NCI-H2196 (cell line): Measurements from ENCODE around the gene SYNPR.
"Not testable (repeated sequence)": the region's sequence is repeated elsewhere in the genome, so short reads cannot be mapped to it uniquely, and the experiment has no call there.

ENCODE experiments used
- DNase-seq: peaks from one replicate; lab custom pipeline; 2025; ENCODE audit not compliant: unreplicated experiment; lab: John Stamatoyannopoulos, UW

SYNPR gene

DNA sequence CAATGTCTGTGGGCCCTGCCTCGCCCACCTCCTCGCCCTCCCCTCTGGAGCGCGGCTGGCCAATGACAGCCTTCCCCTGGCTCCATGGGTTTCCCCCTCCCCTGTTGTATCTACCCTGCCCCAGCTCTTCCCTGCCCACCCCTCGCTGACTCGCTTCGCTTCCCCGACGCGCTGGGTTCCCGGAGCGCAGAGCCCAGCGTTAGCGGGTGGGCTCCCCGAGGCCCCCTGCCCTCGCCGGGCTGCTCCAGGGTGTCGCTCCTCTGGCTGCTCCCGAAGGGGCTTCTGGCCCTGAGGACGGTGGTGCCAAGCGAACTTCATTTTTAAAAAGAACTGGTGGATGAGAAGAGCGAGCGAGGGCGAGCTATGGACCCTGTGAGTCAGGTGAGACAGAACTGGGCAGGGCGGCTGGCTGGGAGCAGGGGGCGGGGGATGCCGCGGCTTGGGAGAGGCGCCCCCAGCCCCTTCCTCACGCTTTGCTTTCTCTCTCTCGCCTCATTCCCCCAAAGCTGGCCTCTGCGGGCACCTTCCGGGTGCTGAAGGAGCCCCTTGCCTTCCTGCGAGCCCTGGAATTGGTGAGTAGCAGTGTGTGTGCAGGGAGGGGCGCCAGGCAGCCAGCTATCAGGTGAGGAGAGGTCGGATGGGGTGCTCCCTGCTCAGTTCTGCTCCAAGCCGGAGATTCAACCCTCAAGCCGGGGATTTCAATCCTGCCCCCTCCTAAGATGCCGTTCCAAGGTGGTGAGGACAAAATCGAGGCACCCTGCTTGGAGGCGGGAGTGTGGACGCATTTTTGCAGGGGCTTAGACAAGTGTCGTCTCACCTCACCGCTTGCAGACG, at the start of gene SYNPR:
TSS of gene SYNPR (plus strand) at position 138 of the 834 bp plus-strand sequence.
- DNase-seq: no peak

DNA sequence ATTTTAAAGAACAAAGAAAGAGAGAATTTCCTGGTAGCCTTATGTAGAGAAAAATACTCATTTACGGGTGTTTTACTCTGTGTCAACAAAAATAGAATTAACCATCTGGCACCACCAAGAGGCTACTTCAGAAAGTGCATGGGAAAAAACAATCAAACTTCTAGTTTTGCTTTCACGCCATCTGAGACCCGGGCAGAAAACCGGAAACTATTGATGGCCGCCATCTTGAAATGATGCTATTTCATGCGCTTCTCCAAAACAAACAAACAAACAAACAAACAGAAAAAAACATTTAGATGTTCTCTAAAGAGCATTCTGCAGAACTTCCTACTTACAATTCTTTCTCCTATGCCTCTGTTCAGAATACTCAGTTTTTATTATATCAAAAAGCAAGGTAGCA, 49.4 kb upstream of the SYNPR start:
- DNase-seq: peak; percentile 7

DNA sequence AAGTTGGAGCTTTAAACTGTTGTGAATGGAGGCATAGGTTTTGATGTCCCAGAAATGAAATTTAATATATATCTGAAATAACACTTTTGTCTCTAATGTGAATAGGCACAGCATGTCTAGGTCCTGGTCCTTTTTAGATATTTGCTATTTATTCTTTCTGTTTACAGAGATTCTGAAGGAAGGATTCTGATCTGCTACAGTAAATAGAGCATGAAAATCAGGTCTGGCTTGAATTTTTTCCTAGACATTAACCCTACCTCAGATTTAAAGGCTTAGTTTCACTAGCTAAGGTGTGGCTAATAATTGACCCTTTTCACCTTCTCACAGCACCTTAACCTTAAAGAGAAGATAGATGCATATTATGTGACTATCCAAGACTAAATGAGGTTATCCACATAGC, 48.0 kb upstream of the SYNPR start:
- no peak for DNase-seq

DNA sequence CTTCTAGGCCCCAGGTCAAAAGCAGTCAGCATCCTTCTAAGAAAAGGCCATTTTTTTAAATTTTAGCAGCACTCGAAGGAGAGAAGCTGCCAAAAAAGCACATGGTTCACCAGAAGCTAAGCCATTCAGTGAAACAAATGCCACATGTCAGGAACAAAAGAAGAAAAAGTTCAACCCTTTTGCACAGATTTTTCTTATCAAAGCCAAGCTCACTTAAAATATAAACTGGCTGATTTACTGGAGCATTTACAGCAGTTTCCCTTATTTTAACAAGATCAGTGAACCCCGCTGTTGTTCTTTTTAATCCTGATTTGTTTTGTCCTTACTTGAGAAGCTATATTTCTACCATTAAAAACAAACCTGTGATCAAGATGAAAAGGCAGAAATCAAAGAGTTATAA, 46.5 kb upstream of the SYNPR start:
- no peak for DNase-seq

DNA sequence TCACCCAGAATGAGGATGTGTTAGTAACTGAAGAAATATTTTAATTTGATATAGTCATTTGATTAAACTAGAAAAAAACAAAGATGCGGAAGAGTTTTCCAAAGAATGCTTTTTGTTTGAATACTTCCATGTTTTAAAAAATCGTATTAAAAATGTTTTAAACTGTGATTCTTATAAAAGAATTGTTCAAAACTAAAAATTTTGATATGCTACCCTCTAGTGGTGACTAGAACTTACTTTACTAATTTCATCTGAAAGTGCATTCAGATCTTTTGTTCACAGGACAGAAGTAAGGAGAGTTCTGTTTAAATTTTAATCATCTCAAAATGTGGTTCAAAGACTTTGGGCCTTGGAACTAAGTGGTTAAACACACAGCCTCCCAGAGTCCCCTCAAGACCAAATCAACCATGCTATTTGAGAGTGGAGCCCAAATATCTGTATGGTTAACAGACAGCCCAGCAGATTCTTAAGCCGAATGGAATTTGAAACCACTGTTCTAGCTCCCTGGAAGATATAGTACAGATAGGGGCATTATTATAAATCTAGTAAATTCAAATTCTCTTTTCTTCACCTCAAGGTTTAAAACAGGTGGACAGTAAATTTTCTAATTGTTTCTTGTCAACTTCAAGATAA, 45.2 kb upstream of the SYNPR start:
- DNase-seq: no peak

DNA sequence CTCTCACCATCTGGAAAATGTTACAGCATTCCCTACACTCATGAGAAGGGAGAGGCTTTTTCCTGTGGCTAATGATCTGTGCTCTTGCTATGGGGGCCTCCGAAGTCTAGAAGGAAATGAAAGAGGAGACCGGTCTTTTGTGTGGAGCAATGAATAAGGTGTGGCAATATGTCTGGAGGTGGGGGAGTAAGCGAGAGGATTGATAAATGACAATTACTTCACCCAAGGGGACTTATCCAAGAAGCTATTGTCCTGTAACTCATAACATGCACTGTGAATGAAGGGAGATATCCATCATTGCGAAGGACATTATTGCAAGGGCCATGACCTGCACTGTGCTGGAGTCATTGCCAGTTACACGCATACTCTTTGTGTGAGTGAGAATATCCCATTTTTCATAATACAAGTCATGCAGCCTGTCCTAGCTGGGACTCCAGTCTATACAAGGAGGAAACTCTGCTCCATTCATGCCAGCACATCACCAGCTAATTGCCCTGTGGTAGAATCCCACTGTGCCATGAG, 37.7 kb upstream of the SYNPR start:
- no peak for DNase-seq

DNA sequence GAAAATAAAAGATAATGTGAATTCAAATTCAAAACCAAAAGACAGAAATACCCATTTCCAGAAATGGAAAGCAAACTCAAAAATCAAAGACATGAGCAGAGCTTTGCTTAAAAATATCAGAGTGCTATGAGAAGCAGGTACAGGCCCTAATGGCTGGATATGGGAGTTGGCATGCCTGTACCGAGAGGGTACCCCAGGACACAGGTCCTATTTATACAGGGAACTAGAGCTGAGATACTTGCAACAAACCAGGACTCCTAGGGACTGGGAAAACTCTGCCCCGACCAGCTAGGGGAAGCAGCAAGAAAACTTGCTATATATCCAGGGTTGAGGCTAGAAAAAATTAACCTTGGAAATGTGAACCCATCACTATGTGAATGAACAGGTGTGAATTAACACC, 36.0 kb upstream of the SYNPR start:
- no peak for DNase-seq

DNA sequence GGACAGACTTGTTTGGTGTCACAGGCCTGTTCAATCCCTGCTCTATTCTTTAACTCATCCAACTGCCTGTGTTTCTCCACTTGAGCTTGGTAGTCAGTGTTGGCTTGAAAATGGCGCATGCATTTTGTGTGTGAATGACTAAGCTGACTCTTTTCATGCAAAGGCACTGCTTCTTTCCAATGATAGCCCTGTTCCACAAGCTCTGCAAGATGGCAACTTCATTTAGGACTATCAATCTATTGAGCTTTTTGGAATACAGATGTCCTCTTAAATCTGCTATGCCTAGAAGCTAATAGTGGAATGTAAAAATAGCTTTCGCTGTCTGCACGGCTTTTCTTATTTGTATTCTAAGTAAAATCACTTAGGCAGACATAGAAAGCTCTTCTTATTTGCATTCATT, 33.6 kb upstream of the SYNPR start:
- DNase-seq: no peak

DNA sequence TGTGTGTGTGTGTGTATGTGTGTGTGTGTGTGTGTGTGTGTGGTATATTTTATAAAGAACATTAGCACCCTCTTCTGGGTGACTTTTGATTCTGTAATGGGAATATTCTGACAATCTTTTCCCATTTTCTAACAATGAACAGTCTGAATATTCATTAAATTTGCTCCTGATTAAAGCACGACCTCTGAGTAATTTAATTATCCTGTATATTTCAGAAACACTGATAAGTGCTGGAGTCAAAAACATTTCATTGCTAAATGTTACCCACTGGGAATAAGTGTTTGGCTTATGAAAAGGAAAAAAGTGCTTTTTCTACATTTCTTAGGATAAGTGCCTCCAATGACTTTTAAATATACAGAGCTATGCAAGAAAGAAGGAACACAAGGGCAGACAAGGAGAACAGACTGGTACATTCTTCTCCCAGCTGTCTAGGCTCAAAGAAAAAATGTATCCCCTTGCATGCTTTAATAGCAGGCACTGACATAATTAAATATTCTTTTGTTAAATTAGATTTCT, 32.3 kb upstream of the SYNPR start:
- DNase-seq: no peak

DNA sequence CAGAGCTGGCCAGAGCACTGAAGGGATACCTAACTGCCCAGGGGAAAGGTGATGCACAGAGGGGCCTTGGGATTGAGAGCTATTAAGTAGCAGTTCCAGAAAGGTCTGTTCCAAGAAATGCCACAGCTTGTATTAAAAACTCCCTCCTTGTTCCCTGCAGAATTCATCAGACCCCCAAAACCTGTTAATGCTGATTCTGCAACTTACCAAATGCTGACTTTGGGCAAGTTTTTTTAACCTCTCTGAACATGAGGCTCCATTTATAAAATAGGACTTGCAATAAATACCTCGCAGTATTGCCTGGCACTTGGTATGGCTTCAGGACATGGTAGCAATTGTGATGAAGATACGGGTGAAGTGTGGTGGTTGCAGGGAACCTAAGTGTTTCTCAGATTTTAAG, 30.1 kb upstream of the SYNPR start:
- DNase-seq: no peak

DNA sequence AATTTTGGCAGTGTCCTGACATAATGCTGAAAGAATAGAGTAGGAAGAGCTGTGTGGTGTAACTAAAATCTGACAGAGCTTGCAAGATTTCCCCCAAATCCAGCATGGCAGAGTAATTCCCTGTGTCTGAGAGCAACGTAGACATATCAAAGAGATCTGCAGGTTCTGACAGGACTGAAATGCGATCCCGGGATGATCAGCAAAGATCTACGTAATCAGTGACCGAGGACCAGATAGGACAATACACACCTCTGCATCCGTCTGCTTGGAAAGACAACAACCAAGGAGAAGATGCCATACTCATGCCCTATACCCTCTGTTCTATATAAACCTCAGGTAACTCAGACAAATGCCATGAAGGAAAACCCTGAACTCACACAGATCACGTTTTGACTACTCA, 26.6 kb upstream of the SYNPR start:
- no peak for DNase-seq

DNA sequence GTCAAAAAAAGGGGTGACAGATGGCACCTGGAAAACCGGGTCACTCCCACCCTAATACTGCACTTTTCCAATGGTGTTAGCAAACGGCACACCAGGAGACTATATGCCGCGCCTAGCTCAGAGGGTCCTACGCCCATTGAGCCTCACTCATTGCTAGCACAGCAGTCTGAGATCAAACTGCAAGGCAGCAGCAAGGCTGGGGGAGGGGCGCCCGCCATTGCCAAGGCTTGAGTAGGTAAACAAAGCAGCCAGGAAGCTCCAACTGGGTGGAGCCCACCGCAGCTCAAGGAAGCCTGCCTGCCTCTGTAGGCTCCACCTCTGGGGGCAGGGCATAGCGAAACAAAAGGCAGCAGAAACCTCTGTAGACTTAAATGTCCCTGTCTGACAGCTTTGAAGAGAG, 22.3 kb upstream of the SYNPR start:
- DNase-seq: not testable (repeated sequence)

DNA sequence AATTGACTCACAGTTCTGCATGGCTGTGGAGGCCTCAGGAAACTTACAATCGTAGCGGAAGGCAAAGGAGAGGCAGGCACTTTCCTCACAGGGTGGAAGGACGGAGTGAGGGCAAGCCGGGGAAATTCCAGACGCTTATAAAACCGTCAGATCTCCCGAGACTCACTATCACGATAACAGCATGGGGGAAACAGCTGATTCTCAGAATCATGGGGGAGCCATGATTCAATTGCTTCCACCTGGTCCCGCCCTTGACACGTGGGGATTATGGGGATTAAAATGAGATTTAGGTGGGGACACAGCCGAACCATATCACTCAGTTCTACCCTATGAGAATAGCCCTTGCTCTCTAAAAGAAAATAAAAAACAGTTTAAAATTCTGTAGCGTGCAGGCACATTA, 13.4 kb upstream of the SYNPR start:
- DNase-seq: no peak

DNA sequence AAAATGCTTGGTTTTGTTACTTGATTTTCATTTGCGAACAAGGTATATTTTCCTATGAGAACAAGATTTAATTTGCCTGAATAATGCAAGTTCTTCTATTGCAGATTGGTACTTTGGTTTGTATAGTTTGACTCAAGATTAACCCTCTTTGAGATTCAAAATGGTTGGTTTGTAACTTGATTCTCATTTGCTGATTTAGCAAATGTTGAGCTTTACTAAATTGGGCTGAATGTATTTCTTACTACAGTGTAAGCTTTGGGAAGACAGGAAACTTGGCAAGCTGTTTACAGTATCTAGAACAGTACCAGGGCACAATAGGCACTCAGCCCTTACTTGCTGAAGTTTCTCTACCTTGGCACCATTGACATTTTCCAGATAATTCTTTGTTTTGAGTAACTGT, 3.7 kb upstream of the SYNPR start:
- DNase-seq: no peak

DNA sequence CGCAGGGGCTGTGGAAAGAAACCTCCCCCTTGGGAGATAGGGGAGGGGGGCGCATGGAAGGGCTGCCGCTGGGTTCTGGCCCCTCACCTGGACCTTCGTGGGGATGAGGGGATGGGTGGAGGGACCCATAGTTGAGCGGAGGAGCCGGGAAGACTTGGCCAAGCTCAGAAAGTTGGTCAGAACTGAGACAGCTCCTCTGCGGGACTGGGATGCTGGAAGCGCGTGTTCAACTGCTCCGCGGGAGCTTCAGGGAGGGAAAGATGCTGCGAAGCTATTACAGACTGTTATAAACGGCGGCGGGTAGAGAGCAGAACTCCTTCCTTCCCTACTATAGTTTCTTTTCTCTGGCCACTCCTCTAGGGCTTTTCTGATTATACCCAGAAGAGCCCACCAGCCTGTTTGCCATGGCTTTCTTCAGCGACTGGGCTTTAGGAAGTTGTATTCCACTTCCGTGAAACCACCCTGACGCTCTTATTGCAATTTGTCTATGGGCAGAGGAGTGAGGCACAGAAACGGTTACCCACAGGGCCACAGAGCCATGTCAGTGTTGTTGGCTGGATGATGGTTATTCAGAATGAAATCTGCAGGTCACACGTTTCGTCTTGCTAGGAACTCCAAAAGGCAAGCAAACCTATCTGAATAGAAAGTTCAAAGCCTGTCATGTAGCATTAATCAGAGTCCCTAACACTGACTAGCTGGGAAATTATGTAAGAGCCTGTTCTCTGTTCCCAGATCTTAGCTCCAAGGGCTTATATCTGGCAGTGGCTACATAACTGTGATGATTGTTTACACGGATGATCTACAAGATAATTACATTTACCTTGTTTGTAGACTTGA, 1.1 kb downstream of the SYNPR start:
- DNase-seq: no peak

DNA sequence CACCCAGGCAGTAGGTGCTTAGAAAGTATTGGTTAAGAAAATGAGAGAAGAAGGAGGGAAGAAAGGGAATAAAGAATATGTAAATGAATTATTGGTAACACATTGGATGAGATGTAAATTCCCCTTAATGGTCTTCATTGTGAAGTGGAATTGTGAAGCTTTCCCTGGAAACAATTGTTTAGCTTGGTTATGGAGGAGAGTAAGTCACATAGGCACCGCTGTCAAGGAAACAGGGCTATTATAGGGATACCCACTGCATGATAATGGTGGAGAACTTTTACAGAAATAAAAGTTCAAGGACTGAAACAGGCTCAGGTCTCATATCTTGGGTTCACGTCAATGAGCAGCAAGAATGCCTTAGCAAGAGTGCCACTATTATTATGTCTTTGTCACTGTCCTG, 9.5 kb downstream of the SYNPR start:
- no peak for DNase-seq

DNA sequence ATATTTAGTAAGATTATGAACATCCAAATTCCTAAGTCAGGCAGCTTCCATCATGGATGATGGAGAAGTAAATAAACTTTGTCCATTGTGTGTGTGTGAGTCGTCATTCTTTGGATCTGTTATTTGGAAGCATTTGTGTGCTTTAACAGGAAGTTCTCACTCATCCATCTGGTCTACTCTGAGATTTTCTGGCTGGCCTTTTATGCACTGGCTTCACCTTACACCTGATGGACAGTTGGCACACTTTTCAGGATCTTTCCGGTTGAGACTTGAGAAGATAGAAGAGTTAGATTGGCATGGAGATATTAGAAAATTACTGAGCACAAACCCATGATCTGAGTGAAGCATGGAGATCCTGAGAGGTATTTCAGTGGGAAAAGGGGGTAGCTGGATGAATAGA, 12.6 kb downstream of the SYNPR start:
- DNase-seq: no peak

DNA sequence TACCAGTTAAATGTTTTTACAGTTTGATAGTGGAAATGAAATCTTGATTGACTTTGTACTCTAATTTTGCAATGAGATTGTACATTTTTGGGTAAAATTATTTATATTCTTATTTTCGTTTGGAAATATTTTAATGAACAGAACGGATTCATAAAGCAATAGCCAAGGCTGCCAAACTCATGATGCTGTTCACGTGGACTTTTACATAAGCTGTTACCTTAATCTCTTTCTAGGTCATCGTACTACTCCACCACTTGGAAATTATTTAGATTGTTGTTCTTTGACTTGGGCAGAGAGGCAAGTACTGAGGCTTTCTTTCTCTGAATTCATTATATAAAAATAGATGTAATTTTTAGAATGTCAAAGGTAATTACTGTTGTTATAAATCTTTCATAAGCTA, 16.2 kb downstream of the SYNPR start:
- no peak for DNase-seq

DNA sequence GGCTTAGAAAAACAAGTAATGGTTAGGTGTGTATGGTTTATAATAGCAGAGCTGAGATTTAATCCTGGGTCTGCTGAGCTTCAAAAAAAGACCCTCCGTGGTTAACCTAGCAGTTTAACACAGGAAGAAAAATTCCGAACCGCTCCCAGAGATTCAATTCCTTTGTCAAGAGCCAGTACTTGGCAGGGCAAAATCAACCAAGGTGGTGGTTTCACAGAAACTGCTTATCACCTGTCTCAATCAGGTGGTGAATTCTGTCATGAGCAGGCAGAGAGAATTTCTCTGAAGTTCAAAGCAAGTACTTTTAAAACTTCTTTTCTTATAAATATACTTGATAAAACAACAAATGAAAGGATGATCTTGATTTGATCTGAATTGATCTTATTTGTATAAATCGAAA, 17.2 kb downstream of the SYNPR start:
- no peak for DNase-seq

DNA sequence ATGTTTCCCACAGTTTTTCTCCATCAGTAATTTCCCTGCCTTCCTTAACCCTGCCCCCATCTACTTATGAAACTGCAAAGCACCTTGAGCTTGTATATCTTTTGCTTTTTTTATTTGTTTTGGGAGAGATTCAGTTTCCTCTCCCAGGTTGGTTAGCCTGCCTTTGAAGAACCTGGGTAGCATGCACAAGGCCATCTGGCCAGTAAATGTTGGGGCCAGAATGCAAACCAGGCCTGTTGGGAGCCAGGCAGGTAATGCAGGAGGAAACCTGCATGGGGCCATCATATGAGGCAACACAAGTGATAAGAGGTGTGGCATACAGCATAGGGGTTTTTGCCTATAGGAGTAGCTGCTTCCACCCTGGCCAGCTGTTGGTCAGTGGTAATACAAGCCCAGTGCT, 17.7 kb downstream of the SYNPR start:
- DNase-seq: no peak

DNA sequence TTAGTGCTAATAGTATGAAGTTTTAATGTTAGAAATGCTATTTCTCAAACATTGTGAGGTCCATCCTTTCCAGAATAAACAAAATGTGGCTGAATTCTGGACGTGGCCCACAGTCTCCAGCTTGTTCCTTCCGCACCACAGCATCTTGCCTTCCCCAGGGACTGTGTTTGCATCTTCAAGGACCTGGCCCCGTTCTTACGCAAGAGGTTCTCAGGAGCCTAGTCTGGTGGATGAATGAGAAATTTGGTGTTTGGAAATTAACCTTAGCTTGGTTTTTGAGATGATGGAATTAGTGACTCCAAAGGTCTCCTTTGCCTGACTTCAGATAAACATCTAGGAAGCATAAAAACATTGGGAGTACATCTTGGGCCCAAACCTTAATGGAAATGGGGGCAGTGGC, 18.1 kb downstream of the SYNPR start:
- no peak for DNase-seq
